HT1080 (cell line): ENCODE data around the gene CPA2. TPM values are rescaled to one million over a fixed set of nuclear protein-coding genes. Genes with fewer than 3 reads are reported as not detected.
"Not testable (repeated sequence)": the region's sequence is repeated elsewhere in the genome, so short reads cannot be mapped to it uniquely, and the experiment has no call there.

ENCODE experiments used
- DNase-seq: peaks from one replicate; pipeline ENCODE4 v3.0.0-alpha.2; 2015; ENCODE audit warnings: low read depth
- polyA plus RNA-seq, 2 experiments: library from polyadenylated mRNA; depleted of rRNA; stranded (reverse); fragments of >200 nt; gene quantifications; 2 replicates each; pipeline ENCODE4 v1.2.3, GENCODE V29; 2015
- total RNA-seq: library from RNA; depleted of rRNA; stranded (reverse); fragments of >200 nt; shearing (Covaris generic); gene quantifications from 2 replicates; pipeline ENCODE4 v1.2.3, GENCODE V29; 2014; rRNA removed

CPA2 gene
- total RNA-seq = not detected in 2 replicates
- polyA plus RNA-seq (2015; cell fraction: cytosol; rRNA removed) = not detected in 2 replicates
- polyA plus RNA-seq (2015; cell fraction: nucleus; rRNA removed) = not detected in 2 replicates

GRCh38 chr7:130266258-130266960 is at the start of gene CPA2:
TSS of gene CPA2 (plus strand) at chr7:130266863. CDS start at chr7:130266882, 19 bp downstream.
- no peak for DNase-seq

- no peak for DNase-seq
Measured at GRCh38 chr7:130218806-130219620, 47.6 kb upstream of the CPA2 start.

- DNase-seq = no peak
Measured at GRCh38 chr7:130219871-130220270, 46.8 kb upstream of the CPA2 start.

GRCh38 chr7:130221746-130222145 is 44.9 kb upstream of the CPA2 start:
- no peak for DNase-seq

- DNase-seq = no peak
Measured at GRCh38 chr7:130223646-130224045, 43.0 kb upstream of the CPA2 start.

- no peak for DNase-seq
Measured at GRCh38 chr7:130224210-130224609, 42.5 kb upstream of the CPA2 start.

GRCh38 chr7:130224923-130225322 is 41.7 kb upstream of the CPA2 start:
- peak; percentile 42 for DNase-seq

GRCh38 chr7:130226333-130226732 is 40.3 kb upstream of the CPA2 start:
- DNase-seq = no peak

GRCh38 chr7:130227883-130228575 is 38.6 kb upstream of the CPA2 start:
- no peak for DNase-seq

GRCh38 chr7:130228840-130229502 is 37.7 kb upstream of the CPA2 start:
- no peak for DNase-seq

- not testable (repeated sequence) for DNase-seq
Measured at GRCh38 chr7:130229981-130230380, 36.7 kb upstream of the CPA2 start.

GRCh38 chr7:130231792-130232191 is 34.9 kb upstream of the CPA2 start:
- DNase-seq = no peak

GRCh38 chr7:130232209-130232608 is 34.5 kb upstream of the CPA2 start:
- DNase-seq = no peak

GRCh38 chr7:130234078-130234477 is 32.6 kb upstream of the CPA2 start:
- no peak for DNase-seq

GRCh38 chr7:130236361-130236760 is 30.3 kb upstream of the CPA2 start:
- not testable (repeated sequence) for DNase-seq

GRCh38 chr7:130240240-130240639 is 26.4 kb upstream of the CPA2 start:
- no peak for DNase-seq

- peak; percentile 65 for DNase-seq
Measured at GRCh38 chr7:130242198-130243014, 24.3 kb upstream of the CPA2 start.

- DNase-seq = not testable (repeated sequence)
Measured at GRCh38 chr7:130243486-130243885, 23.2 kb upstream of the CPA2 start.

GRCh38 chr7:130246491-130246890 is 20.2 kb upstream of the CPA2 start:
- DNase-seq = not testable (repeated sequence)

GRCh38 chr7:130248842-130249241 is 17.8 kb upstream of the CPA2 start:
- not testable (repeated sequence) for DNase-seq
